ENCODE measurements around the gene NLRP12.
"Not testable (repeated sequence)": the region's sequence is repeated elsewhere in the genome, so short reads cannot be mapped to it uniquely, and the experiment has no call there.

NLRP12 gene

DNA sequence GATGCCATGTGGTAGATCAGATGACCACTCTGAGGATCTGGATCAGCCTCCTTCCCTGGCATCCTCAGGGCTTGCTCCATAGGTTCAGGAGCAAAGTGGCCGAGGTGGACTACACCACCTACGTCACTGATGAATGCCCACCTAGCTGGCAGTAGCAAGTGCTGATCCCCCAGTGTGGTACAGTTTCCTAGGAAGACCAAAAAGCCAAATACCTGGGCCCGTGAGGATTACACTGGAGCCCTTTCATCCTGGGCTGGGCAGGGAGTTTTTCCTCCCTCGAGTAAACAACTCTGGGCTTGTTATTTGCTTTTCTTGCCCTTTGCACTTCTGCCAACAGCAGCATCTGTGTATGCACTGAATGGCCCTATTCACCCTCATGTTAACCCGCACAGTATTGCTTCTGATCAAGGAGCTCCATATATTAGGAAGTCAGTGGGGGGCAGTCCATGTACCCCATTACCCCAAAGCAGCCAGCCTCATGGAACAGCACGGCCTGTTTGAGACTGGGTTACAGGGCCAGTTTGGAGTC is 40.3 kb upstream of the NLRP12 start:
- TF ChIP-seq, protein P1, sequence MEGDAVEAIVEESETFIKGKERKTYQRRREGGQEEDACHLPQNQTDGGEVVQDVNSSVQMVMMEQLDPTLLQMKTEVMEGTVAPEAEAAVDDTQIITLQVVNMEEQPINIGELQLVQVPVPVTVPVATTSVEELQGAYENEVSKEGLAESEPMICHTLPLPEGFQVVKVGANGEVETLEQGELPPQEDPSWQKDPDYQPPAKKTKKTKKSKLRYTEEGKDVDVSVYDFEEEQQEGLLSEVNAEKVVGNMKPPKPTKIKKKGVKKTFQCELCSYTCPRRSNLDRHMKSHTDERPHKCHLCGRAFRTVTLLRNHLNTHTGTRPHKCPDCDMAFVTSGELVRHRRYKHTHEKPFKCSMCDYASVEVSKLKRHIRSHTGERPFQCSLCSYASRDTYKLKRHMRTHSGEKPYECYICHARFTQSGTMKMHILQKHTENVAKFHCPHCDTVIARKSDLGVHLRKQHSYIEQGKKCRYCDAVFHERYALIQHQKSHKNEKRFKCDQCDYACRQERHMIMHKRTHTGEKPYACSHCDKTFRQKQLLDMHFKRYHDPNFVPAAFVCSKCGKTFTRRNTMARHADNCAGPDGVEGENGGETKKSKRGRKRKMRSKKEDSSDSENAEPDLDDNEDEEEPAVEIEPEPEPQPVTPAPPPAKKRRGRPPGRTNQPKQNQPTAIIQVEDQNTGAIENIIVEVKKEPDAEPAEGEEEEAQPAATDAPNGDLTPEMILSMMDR (IDR thresholded peaks at IDR 0.05; ENCODE audit: extremely low read depth, insufficient read depth, missing control alignments) = no peak
- in situ Hi-C loops (cut with MboI; ENCODE audit: low pct_unique_long_range_greater_than_20kb, low sequenced_read_pairs, unreplicated experiment) = no loop called here

DNA sequence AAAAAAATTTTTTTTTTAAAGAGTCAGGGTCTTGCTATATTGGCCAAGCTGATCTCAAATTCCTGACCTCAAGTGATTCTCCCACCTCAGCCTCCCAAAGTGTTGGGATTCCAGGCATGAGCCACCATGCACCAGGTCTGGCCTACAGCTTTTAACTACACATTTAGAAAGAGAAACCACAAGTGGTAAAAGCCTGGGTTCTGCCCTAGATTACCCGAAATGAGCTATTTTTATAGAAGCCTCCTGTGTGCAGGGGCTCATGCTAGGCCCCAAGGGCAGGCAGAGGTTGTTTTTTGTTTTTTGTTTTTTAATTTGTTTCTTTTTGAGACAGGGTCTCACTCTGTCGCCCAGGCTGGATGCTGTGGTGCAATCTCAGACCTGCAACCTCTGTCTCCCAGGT is 29.6 kb upstream of the NLRP12 start:
- in situ Hi-C loops (cut with MboI; ENCODE audit: low pct_unique_long_range_greater_than_20kb, low sequenced_read_pairs, unreplicated experiment) = no loop called here
- DNase-seq (ENCODE audit: low spot score) = no peak
- TF ChIP-seq, protein P1 (IDR thresholded peaks at IDR 0.05; ENCODE audit: extremely low read depth, insufficient read depth, missing control alignments) = no peak

More for the DNA sequence above, 40.3 kb upstream of the NLRP12 start:
- no peak for DNase-seq (ENCODE audit: low spot score)

DNA sequence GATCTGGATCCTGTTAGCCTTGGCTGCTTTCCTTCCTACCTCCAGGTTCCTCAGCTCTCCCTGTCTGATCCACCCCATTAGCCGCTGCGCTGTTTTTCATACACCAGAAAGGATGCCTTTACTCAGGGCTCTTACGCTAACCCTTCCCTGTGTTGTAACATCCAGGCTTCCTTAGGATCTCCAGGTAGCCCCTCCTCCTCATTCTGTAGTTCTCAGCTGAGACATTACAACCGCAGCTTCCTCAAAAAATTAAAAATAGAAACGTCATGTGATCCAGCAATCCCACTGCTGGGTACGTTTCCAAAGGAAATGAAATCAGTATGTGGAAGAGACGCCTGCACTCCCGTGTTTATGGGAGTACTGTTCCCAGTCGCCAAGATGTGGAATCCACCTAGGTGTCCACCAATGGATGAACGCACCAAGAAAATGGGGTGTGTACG is 25.1 kb upstream of the NLRP12 start:
- in situ Hi-C loops (cut with MboI; ENCODE audit: low pct_unique_long_range_greater_than_20kb, low sequenced_read_pairs, unreplicated experiment) = no loop called here
- DNase-seq (ENCODE audit: low spot score) = no peak

DNA sequence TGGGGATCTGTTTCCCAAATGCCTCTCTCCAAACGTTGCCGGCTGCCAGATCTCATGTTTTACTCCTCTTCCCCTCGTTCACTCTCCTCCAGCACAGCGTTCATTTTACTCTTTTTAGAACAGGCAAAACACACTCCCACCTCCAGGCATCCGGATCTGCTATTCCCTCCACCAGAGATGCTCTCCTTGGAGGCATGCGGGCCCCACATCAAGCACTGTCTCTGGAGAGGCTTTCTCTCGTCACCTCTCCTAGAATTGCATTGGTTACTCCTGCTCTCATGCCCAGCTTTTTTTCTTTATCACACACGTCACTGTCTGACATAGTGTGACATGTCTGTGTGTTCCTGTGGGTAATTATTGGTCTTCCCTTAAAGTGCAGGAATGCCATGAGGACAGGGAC is 23.4 kb upstream of the NLRP12 start:
- DNase-seq (ENCODE audit: low spot score) = no peak
- in situ Hi-C loops (cut with MboI; ENCODE audit: low pct_unique_long_range_greater_than_20kb, low sequenced_read_pairs, unreplicated experiment) = no loop called here

More for the DNA sequence above, 25.1 kb upstream of the NLRP12 start:
- TF ChIP-seq, protein P1 (IDR thresholded peaks at IDR 0.05; ENCODE audit: extremely low read depth, insufficient read depth, missing control alignments) = no peak

DNA sequence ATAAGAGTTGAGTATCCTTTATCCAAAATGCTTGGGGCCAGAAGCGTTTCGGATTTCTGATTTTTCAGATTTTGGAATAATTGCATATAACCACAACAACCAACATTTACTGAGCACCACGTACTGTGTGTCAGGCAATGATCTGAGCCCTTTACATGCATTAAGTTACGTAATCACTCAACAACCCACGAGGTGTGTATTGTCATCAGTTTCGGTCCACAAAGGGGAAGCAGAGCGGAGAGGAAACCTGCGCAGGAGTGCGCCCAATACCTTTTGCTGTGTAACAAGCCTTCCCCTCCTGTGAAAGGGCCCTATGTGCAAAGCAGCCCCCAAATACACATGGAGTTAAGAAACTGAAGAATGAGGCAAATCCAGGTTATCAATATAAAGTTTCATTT is 20.7 kb upstream of the NLRP12 start:
- TF ChIP-seq, protein P1 (IDR thresholded peaks at IDR 0.05; ENCODE audit: extremely low read depth, insufficient read depth, missing control alignments) = no peak
- in situ Hi-C loops (cut with MboI; ENCODE audit: low pct_unique_long_range_greater_than_20kb, low sequenced_read_pairs, unreplicated experiment) = loop anchor here (5.0 kb wide), 1 partner anchor 177 kb away; no protein-coding TSS in a partner anchor
- no peak for DNase-seq (ENCODE audit: low spot score)

More for the DNA sequence above, 23.4 kb upstream of the NLRP12 start:
- TF ChIP-seq, protein P1 (IDR thresholded peaks at IDR 0.05; ENCODE audit: extremely low read depth, insufficient read depth, missing control alignments) = no peak

DNA sequence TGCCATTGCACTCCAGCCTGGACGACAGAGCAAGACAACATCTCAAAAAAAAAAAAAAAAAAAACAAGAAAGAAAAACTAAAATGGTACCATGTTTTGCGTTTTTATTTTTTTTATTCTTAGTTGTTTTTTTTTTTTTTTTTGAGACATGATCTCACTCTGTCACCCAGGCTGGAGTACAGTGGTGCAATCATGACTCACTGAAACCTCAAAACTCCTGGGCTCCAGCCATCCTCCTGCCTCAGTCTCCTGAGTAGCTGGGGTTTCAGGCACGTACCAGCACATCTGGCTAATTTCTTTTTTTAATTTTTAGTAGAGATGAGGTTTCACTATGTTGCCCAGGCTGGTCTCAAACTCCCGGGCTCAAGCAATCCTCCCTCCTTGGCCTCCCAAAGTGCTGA is 16.8 kb upstream of the NLRP12 start:
- in situ Hi-C loops (cut with MboI; ENCODE audit: low pct_unique_long_range_greater_than_20kb, low sequenced_read_pairs, unreplicated experiment) = loop anchor here (5.0 kb wide), 1 partner anchor 181 kb away; no protein-coding TSS in a partner anchor
- DNase-seq (ENCODE audit: low spot score) = not testable (repeated sequence)

DNA sequence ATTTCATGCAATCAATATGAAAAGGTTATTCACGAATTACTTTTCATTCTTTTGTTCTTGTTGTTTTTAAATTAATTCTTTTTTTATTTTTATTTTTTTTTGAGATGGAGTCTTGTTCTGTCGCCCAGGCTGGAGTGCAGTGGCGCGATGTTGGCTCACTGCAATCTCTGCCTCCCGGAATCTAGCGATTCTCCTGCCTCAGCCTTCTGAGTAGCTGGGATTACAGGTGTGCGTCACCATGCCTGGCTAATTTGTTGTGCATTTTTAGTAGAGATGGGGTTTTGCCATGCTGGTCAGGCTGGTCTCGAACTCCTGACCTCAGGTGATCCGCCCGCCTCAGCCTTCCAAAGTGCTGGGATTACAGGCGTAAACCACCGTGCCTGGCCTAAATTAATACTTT is 16.1 kb upstream of the NLRP12 start:
- in situ Hi-C loops (cut with MboI; ENCODE audit: low pct_unique_long_range_greater_than_20kb, low sequenced_read_pairs, unreplicated experiment) = loop anchor here (5.0 kb wide), 1 partner anchor 182 kb away; no protein-coding TSS in a partner anchor
- DNase-seq (ENCODE audit: low spot score) = not testable (repeated sequence)

DNA sequence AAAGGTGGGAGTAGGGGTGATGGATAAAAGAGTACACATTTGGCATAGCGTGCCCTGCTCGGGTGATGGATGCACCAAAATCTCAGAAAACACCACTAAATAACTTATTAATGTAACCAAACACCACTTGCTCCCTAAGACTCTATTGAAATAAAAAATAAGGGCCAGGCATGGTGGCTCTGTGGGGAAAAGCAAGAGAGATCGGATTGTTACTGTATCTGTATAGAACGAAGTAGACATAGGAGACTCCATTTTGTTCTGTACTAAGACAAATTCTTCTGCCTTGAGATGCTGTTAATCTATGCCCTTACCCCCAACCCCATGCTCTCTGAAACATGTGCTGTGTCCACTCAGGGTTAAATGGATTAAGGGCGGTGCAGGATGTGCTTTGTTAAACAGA is 14.3 kb upstream of the NLRP12 start:
- DNase-seq (ENCODE audit: low spot score); in situ Hi-C loops (cut with MboI; ENCODE audit: low pct_unique_long_range_greater_than_20kb, low sequenced_read_pairs, unreplicated experiment): not testable (repeated sequence)

DNA sequence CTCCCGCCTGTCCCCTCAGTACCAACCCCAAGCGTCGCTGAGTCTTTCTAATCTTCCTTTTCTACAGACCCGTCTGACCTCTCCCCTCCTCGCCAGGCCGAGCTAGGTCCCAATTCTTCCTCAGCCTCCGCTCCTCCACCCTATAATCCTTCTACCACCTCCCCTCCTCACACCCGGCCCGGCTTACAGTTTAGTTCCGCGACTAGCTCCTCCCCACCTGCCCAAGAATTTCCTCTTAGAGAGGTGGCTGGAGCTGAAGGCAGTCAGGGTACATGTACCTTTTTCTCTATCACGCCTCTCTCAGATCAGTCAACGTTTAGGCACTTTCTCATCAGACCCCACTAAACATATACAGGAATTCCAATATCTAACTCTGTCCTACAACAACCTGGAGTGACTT is 8.7 kb upstream of the NLRP12 start:
- in situ Hi-C loops (cut with MboI; ENCODE audit: low pct_unique_long_range_greater_than_20kb, low sequenced_read_pairs, unreplicated experiment); DNase-seq (ENCODE audit: low spot score): not testable (repeated sequence)
